GM12801 (cell line): ENCODE results near the gene ZNF202.

Experiments
- TF ChIP-seq, protein P1 (sequence below): IDR thresholded peaks from one replicate; pipeline ENCODE4 v1.5.1; 2011; ENCODE audit warnings: control low read depth; ENCODE audit not compliant: insufficient read length; ENCODE audit errors: extremely low read depth

ZNF202 gene

DNA sequence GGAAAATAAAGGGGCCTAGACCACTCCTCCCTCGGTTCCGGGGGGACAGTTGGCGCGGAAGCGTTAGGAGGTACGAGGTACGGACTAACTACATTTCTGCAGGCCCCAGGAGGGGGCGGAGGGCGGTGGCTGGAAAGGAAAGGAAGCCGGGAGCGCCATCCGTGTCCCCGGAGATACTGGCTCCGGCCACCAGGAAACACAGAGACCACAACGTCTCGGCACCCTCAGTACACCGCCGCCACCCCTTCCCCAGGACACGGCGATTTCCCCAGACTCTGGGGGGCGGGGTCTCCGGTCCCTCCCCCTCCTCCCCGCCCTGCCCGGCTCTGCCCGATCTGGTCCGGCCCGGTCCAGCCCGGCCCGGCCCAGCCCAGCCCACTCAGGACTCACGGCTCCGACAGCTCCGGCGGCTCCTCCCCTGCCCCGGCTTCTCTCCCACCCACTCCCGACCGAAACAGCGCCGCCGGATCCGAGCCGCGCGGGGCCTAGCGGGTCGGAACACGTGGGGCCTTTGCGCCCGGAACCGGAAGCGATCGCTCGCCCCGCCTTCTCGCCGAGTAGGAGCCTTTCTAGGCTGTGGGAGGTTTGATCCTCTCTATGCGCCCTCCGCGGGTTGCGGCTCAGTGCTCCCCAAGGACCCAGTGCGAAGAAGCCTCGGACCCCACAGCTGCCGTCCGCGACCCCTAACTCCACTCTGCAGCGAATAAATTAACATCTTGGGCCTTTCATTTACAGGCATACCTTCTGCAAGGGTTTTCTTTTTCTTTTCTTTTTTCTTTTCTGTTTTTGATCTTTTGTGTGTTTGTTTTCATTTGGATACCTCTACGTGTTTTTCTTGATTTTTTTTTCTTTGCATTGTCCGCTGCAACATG, at the start of gene ZNF202:
TSS of gene ZNF202 (minus strand) at position 502 of the 872 bp plus-strand sequence. CDS start 10,772 bp downstream, outside the sequence.
- TF ChIP-seq, protein P1, sequence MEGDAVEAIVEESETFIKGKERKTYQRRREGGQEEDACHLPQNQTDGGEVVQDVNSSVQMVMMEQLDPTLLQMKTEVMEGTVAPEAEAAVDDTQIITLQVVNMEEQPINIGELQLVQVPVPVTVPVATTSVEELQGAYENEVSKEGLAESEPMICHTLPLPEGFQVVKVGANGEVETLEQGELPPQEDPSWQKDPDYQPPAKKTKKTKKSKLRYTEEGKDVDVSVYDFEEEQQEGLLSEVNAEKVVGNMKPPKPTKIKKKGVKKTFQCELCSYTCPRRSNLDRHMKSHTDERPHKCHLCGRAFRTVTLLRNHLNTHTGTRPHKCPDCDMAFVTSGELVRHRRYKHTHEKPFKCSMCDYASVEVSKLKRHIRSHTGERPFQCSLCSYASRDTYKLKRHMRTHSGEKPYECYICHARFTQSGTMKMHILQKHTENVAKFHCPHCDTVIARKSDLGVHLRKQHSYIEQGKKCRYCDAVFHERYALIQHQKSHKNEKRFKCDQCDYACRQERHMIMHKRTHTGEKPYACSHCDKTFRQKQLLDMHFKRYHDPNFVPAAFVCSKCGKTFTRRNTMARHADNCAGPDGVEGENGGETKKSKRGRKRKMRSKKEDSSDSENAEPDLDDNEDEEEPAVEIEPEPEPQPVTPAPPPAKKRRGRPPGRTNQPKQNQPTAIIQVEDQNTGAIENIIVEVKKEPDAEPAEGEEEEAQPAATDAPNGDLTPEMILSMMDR: no peak

DNA sequence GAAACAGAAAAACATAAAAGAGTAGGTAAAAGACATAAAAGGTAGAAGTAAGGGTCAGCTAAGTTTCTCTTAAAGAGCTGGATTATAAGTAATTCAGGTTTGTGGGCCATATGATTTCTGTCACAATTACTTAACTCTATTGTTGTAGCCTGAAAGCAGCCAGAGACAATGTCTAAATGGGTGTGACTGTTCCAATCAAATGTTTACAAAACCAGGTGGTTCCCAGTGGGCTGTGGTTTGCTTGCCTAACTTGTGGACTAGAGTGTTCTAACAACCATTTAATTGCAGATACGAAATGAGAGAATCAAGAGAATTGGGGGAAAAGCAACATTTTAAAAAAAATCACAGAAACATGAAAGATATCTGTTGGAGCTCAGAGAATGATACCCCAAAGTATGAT, 42.1 kb upstream of the ZNF202 start:
- TF ChIP-seq, protein P1: no peak

DNA sequence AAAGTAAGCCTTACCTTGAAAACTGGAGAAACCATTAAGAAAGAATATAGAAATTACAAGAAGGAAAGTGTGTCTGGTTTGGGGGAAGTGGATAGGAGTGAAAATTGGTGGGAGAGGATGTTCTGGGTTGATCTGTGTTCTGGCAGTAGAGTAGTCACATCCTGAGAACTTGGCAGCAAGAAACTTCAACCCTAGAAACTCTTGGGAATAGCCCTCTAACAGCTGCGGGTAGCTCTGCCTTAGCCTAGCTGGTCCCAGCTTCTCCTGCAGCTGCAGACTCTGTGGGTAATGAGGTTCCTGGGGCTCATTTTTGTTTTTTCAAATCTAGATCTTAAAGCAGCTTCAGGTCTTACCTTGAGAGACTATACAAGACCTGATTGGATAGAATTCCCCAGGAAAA, 37.1 kb upstream of the ZNF202 start:
- TF ChIP-seq, protein P1: no peak

DNA sequence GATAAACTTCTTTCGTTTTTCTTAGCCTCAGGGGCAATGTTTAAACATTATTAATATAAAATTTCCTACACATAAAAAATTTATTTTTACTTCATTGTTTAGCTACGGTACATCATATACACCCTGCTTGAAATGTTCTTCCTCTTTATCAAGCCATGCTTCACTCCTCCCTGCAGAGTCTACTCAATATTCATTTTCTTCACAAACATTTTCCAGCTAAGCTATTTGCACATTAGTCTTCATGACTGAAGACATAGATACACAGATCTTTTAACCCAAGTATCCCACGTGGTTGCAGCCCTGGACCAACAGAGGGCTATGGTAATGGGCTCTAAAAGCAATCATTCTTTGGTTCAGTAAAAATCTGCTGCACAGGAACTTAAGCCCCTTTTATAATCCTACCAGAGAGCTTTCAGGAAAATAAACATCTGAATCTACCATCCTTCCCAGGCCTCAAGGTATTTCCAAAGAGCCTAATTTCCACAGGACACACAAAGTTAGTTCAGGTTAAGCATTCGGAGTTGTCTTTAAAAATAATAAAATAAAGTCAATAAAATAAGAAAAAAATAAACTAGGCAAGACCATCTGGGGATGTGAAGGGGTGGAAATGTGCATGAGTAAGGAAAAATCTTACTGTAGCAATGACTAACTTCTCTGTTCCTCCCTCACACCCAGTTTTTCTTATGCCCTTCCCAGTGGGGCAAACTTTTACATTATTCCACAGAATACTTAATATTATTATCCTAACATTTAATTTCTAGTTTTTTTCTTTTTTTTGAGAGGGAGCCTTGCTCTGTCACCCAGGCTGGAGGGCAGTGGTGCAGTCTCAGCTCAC, 34.5 kb upstream of the ZNF202 start:
- TF ChIP-seq, protein P1: no peak

DNA sequence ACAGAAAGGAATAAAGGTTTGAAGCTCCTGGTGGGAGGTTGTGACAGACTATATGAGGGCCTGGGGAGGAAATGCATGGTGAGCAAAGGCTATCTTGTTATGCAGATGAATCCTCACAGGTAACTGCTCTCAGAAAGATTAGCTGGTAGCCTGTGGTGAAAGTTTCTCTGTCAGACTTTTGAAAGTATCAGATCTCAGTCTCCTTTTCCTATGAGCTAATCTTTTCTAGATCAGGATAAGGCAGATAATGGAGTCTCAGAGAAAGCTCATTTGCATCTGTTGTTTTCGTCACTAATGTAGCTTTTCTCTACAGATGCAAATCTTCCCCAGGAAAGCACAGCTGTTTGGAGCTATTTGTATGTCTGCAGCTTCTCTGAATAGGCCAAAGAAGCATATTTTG, 33.8 kb upstream of the ZNF202 start:
- TF ChIP-seq, protein P1: no peak

DNA sequence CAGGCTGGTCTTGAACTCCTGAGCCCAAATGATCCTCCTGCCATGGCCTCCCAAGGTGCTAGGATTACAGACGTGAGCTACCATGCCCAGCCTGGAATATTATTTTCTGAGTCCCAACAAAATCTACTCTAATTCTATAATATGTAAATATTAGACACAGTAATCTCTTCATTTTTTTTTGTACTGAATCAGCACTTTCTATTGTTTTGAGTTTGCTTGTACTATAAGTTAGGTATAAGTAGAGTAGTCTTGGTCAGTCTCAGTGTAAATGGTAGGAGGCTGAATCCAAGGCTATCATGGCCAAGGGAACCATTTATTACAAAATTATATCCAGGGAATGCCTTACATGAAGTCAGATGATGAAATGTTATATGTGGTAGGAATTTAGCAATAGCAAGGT, 32.5 kb upstream of the ZNF202 start:
- TF ChIP-seq, protein P1: no peak

DNA sequence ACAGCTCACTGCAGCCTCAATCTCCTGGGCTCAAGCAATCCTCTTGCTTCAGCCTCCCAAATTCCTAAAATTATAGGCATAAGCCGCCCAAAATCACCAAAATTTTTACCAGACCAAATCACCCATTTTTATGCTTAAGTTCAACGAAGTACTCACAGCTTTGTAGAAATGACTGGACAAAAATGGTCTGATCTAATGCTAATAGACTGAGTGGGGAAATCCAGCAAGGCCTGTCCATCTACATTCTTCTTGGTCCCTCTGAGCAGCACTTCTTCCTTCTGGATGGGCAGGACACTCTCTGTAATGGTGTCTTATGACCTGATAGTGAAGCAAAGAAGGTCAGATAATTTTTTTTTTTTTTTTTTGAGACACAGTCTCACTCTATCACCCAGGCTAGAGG, 31.6 kb upstream of the ZNF202 start:
- TF ChIP-seq, protein P1: no peak
